IMR-90 (cell line): Measurements from ENCODE around the gene JPH3. TPM values are rescaled to one million over a fixed set of nuclear protein-coding genes. Genes with fewer than 3 reads are reported as not detected.

ENCODE experiments used
- ATAC-seq: fragments of 200-7000 bp; cut with Tn5 transposase; 2 replicates; pipeline ENCODE4 v1.9.1; 2020; ENCODE audit warnings: low read depth, mild to moderate bottlenecking, moderate library complexity
- BruUV-seq: library from RNA; stranded (reverse); fragments of 400-500 nt; replicated peaks from 2 replicates; lab custom pipeline; 2021; lab: Mats Ljungman, UMichigan
- CTCF ChIA-PET: fragments of 300-600 bp; formaldehyde crosslinking; extraction: SDS; loops from one replicate; lab custom pipeline; 2021; ENCODE audit warnings: antibody characterized with exemption; lab: Yijun Ruan, JAX
- POLR2A ChIA-PET: fragments of 300-600 bp; sonication (Branson Sonifier 250); formaldehyde crosslinking; loops from one replicate; lab custom pipeline; 2022; ENCODE audit warnings: antibody characterized with exemption; ENCODE audit not compliant: unreplicated experiment; lab: Charles Lee
- DNase-seq: peaks from one replicate; pipeline ENCODE4 v3.0.0; 2013
- H2AFZ ChIP-seq: replicated peaks from 2 replicates; pipeline ENCODE3; 2013; ENCODE audit warnings: low read length, mild to moderate bottlenecking; ENCODE audit not compliant: poor library complexity
- H2AK5ac ChIP-seq: 2 replicates; pipeline ENCODE4 v1.6.1; 2013; ENCODE audit warnings: low read depth, low read length, inconsistent platforms
- H2AK9ac ChIP-seq: replicated peaks from 2 replicates; pipeline ENCODE3; 2013; ENCODE audit warnings: mild to moderate bottlenecking, low read depth, low read length, moderate library complexity; ENCODE audit not compliant: poor library complexity
- H2BK120ac ChIP-seq: 2 replicates; pipeline ENCODE4 v1.6.1; 2013; ENCODE audit warnings: low read depth, low read length, inconsistent platforms
- H2BK15ac ChIP-seq: 3 replicates; pipeline ENCODE4 v1.6.1; 2013; ENCODE audit warnings: low read depth, low read length, inconsistent platforms
- H2BK20ac ChIP-seq: 2 replicates; pipeline ENCODE4 v1.6.1; 2013; ENCODE audit warnings: low read depth, mild to moderate bottlenecking, inconsistent platforms, low read length, moderate library complexity
- H2BK5ac ChIP-seq: 2 replicates; pipeline ENCODE4 v1.6.1; 2013; ENCODE audit warnings: mild to moderate bottlenecking, low read depth, low read length, inconsistent platforms; ENCODE audit not compliant: poor library complexity, severe bottlenecking
- H3K14ac ChIP-seq: replicated peaks from 2 replicates; pipeline ENCODE4 v1.6.1; 2013; ENCODE audit warnings: low read depth, low read length, inconsistent platforms
- H3K18ac ChIP-seq: 2 replicates; pipeline ENCODE4 v1.6.1; 2013; ENCODE audit warnings: low read depth, low read length, control low read depth
- H3K23ac ChIP-seq: 2 replicates; pipeline ENCODE4 v1.6.1; 2013; ENCODE audit warnings: low read depth, low read length, inconsistent platforms
- H3K27ac ChIP-seq: 2 replicates; pipeline ENCODE4 v1.5.1; 2013; ENCODE audit warnings: mild to moderate bottlenecking, control low read depth, low read length; ENCODE audit not compliant: insufficient read depth
- H3K27me3 ChIP-seq: 2 replicates; pipeline ENCODE4 v1.6.1; 2013; ENCODE audit warnings: low read length; ENCODE audit not compliant: control insufficient read depth, insufficient read depth
- H3K36me3 ChIP-seq: 2 replicates; pipeline ENCODE4 v1.6.1; 2013; ENCODE audit warnings: low read length, mixed read lengths; ENCODE audit not compliant: control insufficient read depth, insufficient read depth
- H3K4ac ChIP-seq: 2 replicates; pipeline ENCODE4 v1.6.1; 2013; ENCODE audit warnings: low read depth, low read length, inconsistent platforms
- H3K4me1 ChIP-seq: 2 replicates; pipeline ENCODE4 v1.6.1; 2013; ENCODE audit warnings: low read length, mixed read lengths; ENCODE audit not compliant: control insufficient read depth, insufficient read depth
- H3K4me2 ChIP-seq: 2 replicates; pipeline ENCODE4 v1.6.1; 2013; ENCODE audit warnings: low read depth, mild to moderate bottlenecking, control low read depth, low read length, moderate library complexity
- H3K4me3 ChIP-seq: 2 replicates; pipeline ENCODE4 v1.5.1; 2013; ENCODE audit warnings: low read depth, mild to moderate bottlenecking, control low read depth, low read length, moderate library complexity; ENCODE audit not compliant: insufficient read depth
- H3K56ac ChIP-seq: 2 replicates; pipeline ENCODE4 v1.6.1; 2013; ENCODE audit warnings: low read length, inconsistent platforms; ENCODE audit not compliant: insufficient read depth; ENCODE audit errors: extremely low read depth
- H3K79me1 ChIP-seq, 2 experiments: 2 replicates each; pipeline ENCODE4 v1.6.1; 2013; ENCODE audit warnings: low read length in 2 of 2, inconsistent platforms in 1 of 2, low read depth in 1 of 2
- H3K9ac ChIP-seq: 2 replicates; pipeline ENCODE4 v1.6.1; 2013; ENCODE audit warnings: low read depth, low read length, control low read depth
- H3K9me1 ChIP-seq: 2 replicates; pipeline ENCODE4 v1.6.1; 2013; ENCODE audit warnings: low read length, inconsistent platforms; ENCODE audit not compliant: insufficient read depth
- H3K9me3 ChIP-seq: 2 replicates; pipeline ENCODE4 v1.6.1; 2013; ENCODE audit warnings: low read length; ENCODE audit not compliant: control insufficient read depth, insufficient read depth
- H4K20me1 ChIP-seq: 2 replicates; pipeline ENCODE4 v1.6.1; 2013; ENCODE audit warnings: low read length, inconsistent platforms; ENCODE audit not compliant: insufficient read depth
- H4K5ac ChIP-seq: 2 replicates; pipeline ENCODE4 v1.6.1; 2013; ENCODE audit warnings: mild to moderate bottlenecking, low read depth, low read length, control low read depth
- H4K8ac ChIP-seq, 2 experiments: 2 replicates each; pipeline ENCODE4 v1.6.1; 2013; ENCODE audit warnings: low read depth in 2 of 2, low read length in 2 of 2, control low read depth in 1 of 2, inconsistent platforms in 1 of 2
- H4K91ac ChIP-seq: 2 replicates; pipeline ENCODE4 v1.6.1; 2013; ENCODE audit warnings: low read depth, low read length, inconsistent platforms; ENCODE audit not compliant: insufficient read depth
- BHLHE40 ChIP-seq: fragments of 150-350 bp; IDR thresholded peaks from 2 replicates; pipeline ENCODE4 v1.6.1; 2016; ENCODE audit warnings: mild to moderate bottlenecking, low read depth, low read length
- CEBPB ChIP-seq: IDR thresholded peaks from 2 replicates; pipeline ENCODE4 v1.6.1; 2012; ENCODE audit warnings: low read depth, low read length, improper control_type of control experiment
- CHD1 ChIP-seq: IDR thresholded peaks from 2 replicates; pipeline ENCODE4 v1.6.1; 2012; ENCODE audit warnings: low read depth, low read length, improper control_type of control experiment
- CTCF ChIP-seq: conservative IDR thresholded peaks from 2 replicates; pipeline ENCODE4 v1.5.1; 2012; ENCODE audit warnings: mild to moderate bottlenecking, low read depth, low read length, improper control_type of control experiment
- MAFK ChIP-seq: IDR thresholded peaks from 2 replicates; pipeline ENCODE4 v1.6.1; 2012; ENCODE audit warnings: low read depth, low read length, improper control_type of control experiment
- MAZ ChIP-seq: IDR thresholded peaks from 2 replicates; pipeline ENCODE4 v1.6.1; 2012; ENCODE audit warnings: low read depth, mild to moderate bottlenecking, low read length, improper control_type of control experiment, moderate library complexity, borderline replicate concordance
- MXI1 ChIP-seq: IDR thresholded peaks from 2 replicates; pipeline ENCODE4 v1.6.1; 2012; ENCODE audit warnings: low read depth, mild to moderate bottlenecking, low read length, moderate library complexity, borderline replicate concordance
- NFE2L2 ChIP-seq: fragments of 150-350 bp; IDR thresholded peaks from 2 replicates; pipeline ENCODE4 v1.6.1; 2016; ENCODE audit warnings: low read depth, mild to moderate bottlenecking, low read length
- POLR2A ChIP-seq: IDR thresholded peaks from 2 replicates; pipeline ENCODE4 v1.6.1; 2012; ENCODE audit warnings: mild to moderate bottlenecking, low read depth, low read length
- RAD21 ChIP-seq: IDR thresholded peaks from 2 replicates; pipeline ENCODE4 v1.6.1; 2012; ENCODE audit warnings: low read length, improper control_type of control experiment
- RCOR1 ChIP-seq: IDR thresholded peaks from 2 replicates; pipeline ENCODE4 v1.6.1; 2012; ENCODE audit warnings: mild to moderate bottlenecking, low read length, improper control_type of control experiment; ENCODE audit not compliant: insufficient replicate concordance
- RFX5 ChIP-seq: IDR thresholded peaks from 2 replicates; pipeline ENCODE4 v1.8.0; 2012; ENCODE audit warnings: low read depth, mild to moderate bottlenecking, low read length, moderate library complexity
- SMC3 ChIP-seq: fragments of 150-350 bp; IDR thresholded peaks from 2 replicates; pipeline ENCODE4 v1.6.1; 2016; ENCODE audit warnings: low read depth, mild to moderate bottlenecking, antibody characterized with exemption, low read length, moderate library complexity
- USF2 ChIP-seq: fragments of 150-350 bp; IDR thresholded peaks from 2 replicates; pipeline ENCODE4 v1.6.1; 2017; ENCODE audit warnings: mild to moderate bottlenecking, antibody characterized with exemption, low read length, low read depth
- WGBS, 2 experiments: methylation state at CpG; one replicate each; pipeline versions ENCODE4 v1.1.5 to v1.1.7; 2013; ENCODE audit warnings: missing lambda C conversion rate in 2 of 2; ENCODE audit not compliant: insufficient read length in 1 of 2; ENCODE audit errors: extremely low coverage in 2 of 2; 5-methylcytosine and 5-hydroxymethylcytosine counted together
- dilution Hi-C: fragments of 300-500 bp; cut with HindIII; formaldehyde crosslinking; loops from one replicate; pipeline ENCODE4 v1.14.3; 2018; ENCODE audit warnings: low sequenced_read_pairs; ENCODE audit not compliant: unreplicated experiment
- in situ Hi-C: fragments of 300-500 bp; cut with MboI; formaldehyde crosslinking; loops from 3 replicates; pipeline ENCODE4 v1.14.3; 2019; ENCODE audit warnings: low sequenced_read_pairs, inconsistent platforms, mixed read lengths
- intact Hi-C: fragments of 100-400 bp; cut with micrococcal nuclease; formaldehyde crosslinking; loops from 2 replicates; pipeline ENCODE4 v1.10.0; 2022
- polyA plus RNA-seq, 3 experiments: library from polyadenylated mRNA; depleted of rRNA; stranded (reverse); fragments of >200 nt; gene quantifications; 2 replicates each; pipeline ENCODE4 v1.2.3, GENCODE V29; 2012; ENCODE audit warnings: low replicate concordance in 1 of 3
- total RNA-seq: library from RNA; depleted of rRNA; stranded (reverse); fragments of >200 nt; gene quantifications from 2 replicates; pipeline ENCODE4 v1.2.3, GENCODE V29; 2012
- TF ChIP-seq, protein P1 (sequence below): fragments of 150-350 bp; IDR thresholded peaks from 2 replicates; pipeline ENCODE4 v1.6.1; 2016; ENCODE audit warnings: low read depth, mild to moderate bottlenecking, low read length, moderate library complexity, borderline replicate concordance

JPH3 gene
- total and polyA plus RNA-seq, 2 of the 4 experiments (the other 2 are of a cell fraction): 0.03 TPM; not detected in 1

- Histone ChIP-seq H3K27ac (no peak overlapping the region), H3K9ac (no peak overlapping the region), H2BK120ac (no peak overlapping the region), H2BK20ac (no peak overlapping the region), H3K4me3 (no peak overlapping the region), H4K8ac (no peak overlapping the region), H3K56ac (no peak overlapping the region), H3K9me3 (no peaks in the 10 kb centered on the region), H3K4me1 (no peaks in the 10 kb centered on the region), H3K27me3 (peaks cover 24% of the 10 kb centered on the region), H2AK9ac (no peak overlapping the region), H2BK15ac (no peak overlapping the region), H2BK5ac (no peak overlapping the region), H2AFZ (no peak overlapping the region), H4K20me1 (no peaks in the 10 kb centered on the region), H3K4ac (no peak overlapping the region), H3K23ac (no peak overlapping the region), H3K4me2 (no peak overlapping the region), H3K9me1 (no peaks in the 10 kb centered on the region), H3K79me1 (no peaks in the 10 kb centered on the region), H3K14ac (no peak overlapping the region), H3K36me3 (no peaks in the 10 kb centered on the region), H3K18ac (no peak overlapping the region), H4K5ac (no peak overlapping the region), H4K91ac (no peak overlapping the region), H2AK5ac (no peak overlapping the region)
- in situ Hi-C loops (no loop called here), dilution Hi-C loops (no loop called here), intact Hi-C loops (no loop called here)
- WGBS, 2 experiments: 60% methylated on average over 1 of the region's 6 CpGs; no CpG with 5 or more reads in 1 of the 2 experiments
- ATAC-seq: no peak
- DNase-seq: no peak
- TF ChIP-seq MAFK (no peak), SMC3 (no peak), POLR2A (no peak), MAZ (no peak), USF2 (no peak), MXI1 (no peak), NFE2L2 (no peak), CEBPB (no peak), BHLHE40 (no peak), CTCF (no peak), RCOR1 (no peak), RFX5 (no peak), CHD1 (no peak), RAD21 (no peak)
- TF ChIP-seq, protein P1, sequence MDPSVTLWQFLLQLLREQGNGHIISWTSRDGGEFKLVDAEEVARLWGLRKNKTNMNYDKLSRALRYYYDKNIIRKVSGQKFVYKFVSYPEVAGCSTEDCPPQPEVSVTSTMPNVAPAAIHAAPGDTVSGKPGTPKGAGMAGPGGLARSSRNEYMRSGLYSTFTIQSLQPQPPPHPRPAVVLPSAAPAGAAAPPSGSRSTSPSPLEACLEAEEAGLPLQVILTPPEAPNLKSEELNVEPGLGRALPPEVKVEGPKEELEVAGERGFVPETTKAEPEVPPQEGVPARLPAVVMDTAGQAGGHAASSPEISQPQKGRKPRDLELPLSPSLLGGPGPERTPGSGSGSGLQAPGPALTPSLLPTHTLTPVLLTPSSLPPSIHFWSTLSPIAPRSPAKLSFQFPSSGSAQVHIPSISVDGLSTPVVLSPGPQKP: no peak
- POLR2A ChIA-PET: no interaction called here
- no TSS peak for BruUV-seq
- CTCF ChIA-PET: no interaction called here
These were observed 9.1 kb downstream of the JPH3 start for GRCh38 chr16:87611456-87611855.
